GM12891 (cell line): ENCODE results near the gene AIG1.

Source experiments
- POLR2A ChIP-seq: IDR thresholded peaks from 2 replicates; pipeline ENCODE4 v1.6.1; 2011; ENCODE audit warnings: low read depth, low read length, control low read depth
- TAF1 ChIP-seq: IDR thresholded peaks from 2 replicates; pipeline ENCODE4 v1.6.1; 2011; ENCODE audit warnings: low read depth, low read length, control low read depth

GRCh38 chr6:143346004-143346403 lies 285.3 kb downstream of the AIG1 start:
- TF ChIP-seq TAF1 (no peak), POLR2A (no peak)
